HG02588 (cell line): ENCODE measurements around the gene SEC23B.
A peak's percentile ranks its signal among the peaks of the same experiment; 100 is the strongest.
"Not testable (repeated sequence)": the region's sequence is repeated elsewhere in the genome, so short reads cannot be mapped to it uniquely, and the experiment has no call there.

ENCODE experiments used
- ATAC-seq: cut with Tn5 transposase; IDR thresholded peaks from one replicate; pipeline ENCODE4 v1.9.1; 2021; ENCODE audit warnings: mild to moderate bottlenecking, moderate library complexity; ENCODE audit not compliant: unreplicated experiment

The SEC23B gene

GRCh38 chr20:18524646-18525045 is 16.9 kb downstream of the SEC23B start:
- no peak for ATAC-seq

DNA sequence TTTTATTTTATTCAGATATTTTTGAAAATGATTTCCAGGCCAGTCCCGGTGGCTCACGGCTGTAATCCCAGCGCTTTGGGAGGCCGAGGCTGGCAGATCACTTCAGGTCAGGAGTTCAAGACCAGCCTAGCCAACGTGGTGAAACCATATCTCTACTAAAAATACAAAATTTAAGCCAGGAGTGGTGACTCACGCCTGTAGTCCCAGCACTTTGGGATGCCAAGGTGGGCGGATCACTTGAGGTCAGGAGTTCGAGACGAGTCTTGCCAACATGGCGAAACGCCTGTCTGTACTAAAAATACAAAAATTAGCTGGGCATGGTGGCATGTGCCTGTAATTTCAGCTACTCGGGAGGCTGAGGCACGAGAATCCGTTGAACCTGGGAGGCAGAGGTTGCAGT is 19.0 kb downstream of the SEC23B start:
- ATAC-seq = not testable (repeated sequence)

GRCh38 chr20:18527339-18527738 is 19.6 kb downstream of the SEC23B start:
- ATAC-seq = no peak

DNA sequence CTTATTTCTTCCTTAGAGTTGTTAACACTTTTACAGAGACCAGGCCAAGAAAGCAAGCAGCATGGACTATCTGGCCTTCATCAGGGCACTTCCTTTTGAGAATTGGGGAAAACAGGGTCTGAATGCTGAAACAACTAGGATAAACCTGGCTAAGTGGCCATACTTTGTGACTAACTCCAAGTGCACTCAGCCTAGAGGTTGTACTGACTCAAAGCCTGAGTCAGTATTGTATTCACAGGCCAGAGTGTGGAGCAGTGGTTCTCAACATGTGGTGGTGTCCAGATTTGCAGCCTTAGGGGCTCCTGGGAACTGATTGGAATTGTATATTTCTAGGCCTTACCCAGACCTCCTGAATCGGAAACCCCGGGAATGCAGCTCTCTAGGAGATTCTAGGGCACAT is 20.1 kb downstream of the SEC23B start:
- no peak for ATAC-seq

DNA sequence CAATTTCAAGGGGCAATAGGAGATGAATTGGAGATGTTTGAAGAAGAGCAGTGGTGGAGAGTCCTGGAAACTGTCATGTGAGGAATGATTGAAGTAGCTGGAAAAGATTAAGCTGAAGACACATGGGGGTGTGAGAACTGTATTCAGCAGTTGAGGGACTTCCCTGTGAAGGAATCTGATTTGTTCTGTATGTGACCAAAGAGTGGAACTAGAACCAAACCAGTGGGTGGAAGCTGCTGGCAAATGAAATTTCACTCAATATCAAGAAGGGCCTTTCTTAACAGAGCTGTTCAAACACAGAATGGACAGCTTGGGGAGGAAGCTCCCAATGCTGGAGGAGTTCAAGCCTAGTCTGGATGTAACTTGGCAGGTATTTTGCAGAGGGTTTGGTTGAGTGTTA is 21.3 kb downstream of the SEC23B start:
- no peak for ATAC-seq

GRCh38 chr20:18532626-18533025 is 24.9 kb downstream of the SEC23B start:
- no peak for ATAC-seq

- no peak for ATAC-seq
Measured at GRCh38 chr20:18533491-18533890, 25.8 kb downstream of the SEC23B start.

GRCh38 chr20:18533978-18534644 is 26.4 kb downstream of the SEC23B start:
- no peak for ATAC-seq

DNA sequence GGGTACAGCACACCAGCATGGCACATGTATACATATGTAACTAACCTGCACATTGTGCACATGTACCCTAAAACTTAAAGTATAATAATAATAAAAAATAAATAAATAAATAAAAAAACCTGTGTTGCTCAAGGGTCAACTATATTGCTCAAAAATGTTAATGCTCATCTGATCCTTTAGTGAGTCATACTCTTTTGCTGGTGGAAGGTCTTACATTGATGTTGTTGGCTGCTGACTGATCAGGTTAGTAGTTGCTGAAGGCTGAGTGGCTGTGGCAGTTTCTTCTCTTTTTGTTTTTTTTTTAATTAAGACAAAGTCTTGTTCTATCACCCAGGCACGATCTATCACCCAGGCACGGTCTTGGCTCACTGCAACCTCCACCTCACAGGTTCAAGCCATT is 29.9 kb downstream of the SEC23B start:
- no peak for ATAC-seq

DNA sequence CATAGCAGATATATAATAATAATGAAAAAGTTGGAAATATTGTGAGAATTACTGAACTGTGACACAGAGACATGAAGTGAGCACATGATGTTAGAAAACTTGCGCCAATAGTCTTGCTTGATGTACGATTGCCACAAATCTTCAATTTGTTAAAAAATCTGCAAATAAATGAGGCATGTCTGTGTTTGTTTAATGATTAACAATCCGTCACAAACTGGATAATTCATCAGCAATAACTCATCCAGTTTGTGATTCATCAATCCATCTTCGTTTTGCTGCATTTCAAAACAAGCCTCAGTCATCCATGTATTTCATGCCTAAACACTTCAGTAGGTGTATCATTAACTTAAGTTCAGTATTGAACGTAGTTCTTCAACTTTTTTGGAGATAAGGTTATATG is 34.0 kb downstream of the SEC23B start:
- ATAC-seq = no peak

GRCh38 chr20:18543216-18543615 is 35.5 kb downstream of the SEC23B start:
- ATAC-seq = no peak

DNA sequence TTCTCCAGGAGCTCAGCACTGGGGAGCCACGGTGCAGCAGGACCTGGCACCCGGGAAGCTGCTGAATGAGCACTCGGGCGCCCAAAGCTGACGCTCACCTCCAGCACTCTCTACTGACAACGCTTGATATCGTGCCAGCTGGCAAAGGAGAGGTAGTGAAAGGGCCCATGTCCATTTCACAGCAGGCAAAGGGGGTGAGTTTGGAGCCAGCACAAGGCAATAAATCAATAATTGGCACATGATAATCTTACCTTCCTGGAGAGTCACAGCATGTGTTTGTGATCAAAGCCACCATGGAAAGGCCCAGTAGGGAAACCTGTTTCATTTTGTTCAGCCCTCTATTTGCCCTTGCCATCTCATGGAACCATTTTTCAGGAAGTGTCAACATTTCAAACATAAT is 36.2 kb downstream of the SEC23B start:
- ATAC-seq = no peak

GRCh38 chr20:18545566-18545965 is 37.8 kb downstream of the SEC23B start:
- no peak for ATAC-seq

DNA sequence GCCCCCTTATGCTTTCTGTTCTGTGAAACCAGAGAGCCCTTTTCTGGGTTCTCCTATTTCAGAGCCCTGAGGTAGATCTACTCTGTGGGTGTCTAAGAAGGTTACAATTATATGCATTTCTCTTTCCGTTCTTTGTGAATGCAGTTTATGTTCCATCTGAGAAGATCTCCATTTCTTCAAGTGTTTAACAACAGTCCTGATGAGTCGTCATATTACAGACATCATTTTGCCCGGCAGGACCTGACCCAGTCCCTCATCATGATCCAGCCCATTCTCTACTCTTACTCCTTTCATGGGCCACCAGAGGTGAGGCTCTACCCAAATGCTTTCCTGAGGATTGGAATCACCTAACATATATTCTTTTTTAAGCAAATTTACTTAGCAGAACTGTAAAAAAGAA is 40.7 kb downstream of the SEC23B start:
- ATAC-seq = no peak

- ATAC-seq = no peak
Measured at GRCh38 chr20:18553746-18554145, 46.0 kb downstream of the SEC23B start.

GRCh38 chr20:18566892-18567738 is 59.4 kb downstream of the SEC23B start, which contains the start of gene SMIM26:
Gene SMIM26, plus strand, starts transcription at chr20:18567432. Its CDS starts 47 bp downstream, at chr20:18567479.
- ATAC-seq = peak; percentile 99

DNA sequence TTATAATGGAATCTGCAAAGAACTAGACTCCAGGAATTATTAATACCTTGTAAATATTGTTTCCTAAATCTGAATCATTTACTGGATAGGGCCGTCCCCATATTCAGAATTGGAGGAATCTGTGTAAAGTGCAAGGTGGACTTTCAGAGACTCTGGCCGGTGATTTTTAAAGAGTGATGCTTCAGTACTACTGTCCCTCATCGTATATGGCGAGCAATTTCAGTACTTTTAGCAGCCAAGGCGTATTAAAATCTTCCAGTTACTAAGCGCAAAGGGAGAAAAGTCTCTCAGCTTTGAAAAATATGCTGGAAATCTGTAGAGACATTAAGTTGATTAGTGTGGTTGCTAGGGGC is 60.0 kb downstream of the SEC23B start:
- peak; percentile 18 for ATAC-seq

- ATAC-seq = no peak
Measured at GRCh38 chr20:18571009-18571408, 63.3 kb downstream of the SEC23B start.

- ATAC-seq = no peak
Measured at GRCh38 chr20:18571578-18571977, 63.8 kb downstream of the SEC23B start.

- ATAC-seq = no peak
Measured at GRCh38 chr20:18577942-18578341, 70.2 kb downstream of the SEC23B start.

GRCh38 chr20:18578581-18578980 is 70.8 kb downstream of the SEC23B start:
- ATAC-seq = no peak

DNA sequence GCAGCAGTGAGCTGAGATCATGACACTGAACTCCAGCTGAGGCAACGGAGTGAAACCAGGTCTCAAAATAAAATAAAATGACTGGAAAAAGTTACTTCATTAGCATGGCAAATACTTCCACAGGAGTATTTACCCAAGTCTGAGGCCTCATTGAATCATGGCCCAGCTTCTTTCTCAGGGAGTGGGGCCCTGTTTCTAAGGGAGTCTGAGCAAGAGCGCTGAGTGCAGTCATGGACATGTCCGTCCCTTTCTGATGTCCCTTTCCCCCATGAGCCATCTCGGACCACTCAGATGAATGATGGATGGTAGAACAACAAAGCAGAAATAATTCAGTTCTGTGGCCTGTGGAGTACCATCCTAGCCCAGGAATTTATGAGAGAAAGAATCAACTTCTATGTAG is 72.3 kb downstream of the SEC23B start:
- no peak for ATAC-seq
